SHP77 (cell line): ENCODE results near the gene PDIA5.

Source experiments
- DNase-seq, 2 experiments: peaks; one replicate each; lab custom pipeline; 2025; lab: John Stamatoyannopoulos, UW

The PDIA5 gene

GRCh38 chr3:123169492-123169929 is 102.7 kb downstream of the PDIA5 start:
- DNase-seq: no peak

GRCh38 chr3:123169930-123170329 is 103.1 kb downstream of the PDIA5 start:
- no peak for DNase-seq

DNA sequence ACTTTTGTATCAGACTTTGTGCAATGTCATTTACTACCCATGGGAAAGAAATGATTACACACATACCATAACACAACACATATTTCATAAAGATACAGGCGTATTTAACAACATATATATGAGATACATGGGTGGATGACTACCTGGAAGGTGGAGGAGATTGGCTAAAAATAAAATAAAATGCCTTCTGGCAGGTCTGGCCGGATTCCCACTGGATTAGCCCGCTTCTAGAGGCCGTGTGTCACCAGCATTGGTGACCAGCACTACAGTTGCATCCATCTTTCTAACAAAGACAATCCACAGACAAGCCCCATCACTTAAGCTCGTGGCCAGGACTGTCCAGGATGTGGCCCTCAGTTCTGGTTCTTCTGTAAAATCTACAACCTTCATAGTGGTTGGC is 114.0 kb downstream of the PDIA5 start:
- no peak for DNase-seq

- no peak for DNase-seq
Measured at GRCh38 chr3:123186695-123187094, 119.9 kb downstream of the PDIA5 start.

GRCh38 chr3:123188058-123188457 is 121.2 kb downstream of the PDIA5 start:
- DNase-seq: no peak

GRCh38 chr3:123193448-123194101 is 126.8 kb downstream of the PDIA5 start:
- DNase-seq: no peak

DNA sequence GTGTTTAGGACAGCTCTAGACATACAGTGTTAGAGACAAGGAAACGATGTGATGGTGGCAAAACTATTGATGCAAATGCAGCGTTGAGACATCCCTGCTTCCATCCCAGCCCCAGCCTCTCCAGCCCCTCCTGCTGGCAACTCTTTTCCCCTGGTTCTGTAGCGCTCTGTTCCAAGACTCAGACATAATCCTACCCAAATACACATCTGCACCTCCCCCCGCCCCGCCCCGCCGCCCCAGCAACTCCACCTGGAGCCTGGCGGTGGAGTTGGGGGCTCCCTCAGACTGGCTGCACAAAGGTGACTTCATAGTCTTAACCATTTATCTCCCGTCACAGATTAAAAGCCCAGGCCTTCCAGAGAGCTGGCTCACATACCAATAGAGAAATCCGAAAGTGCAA is 127.7 kb downstream of the PDIA5 start:
- no peak for DNase-seq

DNA sequence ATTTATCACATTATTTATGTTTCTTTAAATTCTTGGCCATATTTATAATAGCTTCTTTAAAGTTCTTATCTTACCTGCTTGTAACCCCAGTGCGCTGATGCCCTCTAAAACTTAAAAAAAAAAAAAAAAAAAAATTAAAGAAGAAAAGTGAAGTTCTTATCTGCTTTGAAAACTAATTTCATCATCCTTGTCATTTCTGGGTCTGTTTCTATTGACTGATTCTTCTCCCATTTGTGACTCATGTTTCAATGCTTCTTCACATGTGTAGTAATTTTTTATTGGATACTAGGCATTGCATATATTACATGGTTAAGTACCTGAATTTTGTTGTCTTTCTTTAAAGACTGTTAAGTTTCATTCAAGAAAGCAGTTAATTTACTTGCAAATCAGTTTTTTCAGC is 131.5 kb downstream of the PDIA5 start:
- no peak for DNase-seq

GRCh38 chr3:123201223-123201556 is 134.4 kb downstream of the PDIA5 start:
- no peak for DNase-seq

GRCh38 chr3:123201557-123202427 is 135.0 kb downstream of the PDIA5 start, which contains the start of gene SEC22A:
Gene SEC22A (plus strand): TSS chr3:123201943. CDS start chr3:123209218, 7,275 bp downstream.
- DNase-seq: peak; percentile 94 to 97

DNA sequence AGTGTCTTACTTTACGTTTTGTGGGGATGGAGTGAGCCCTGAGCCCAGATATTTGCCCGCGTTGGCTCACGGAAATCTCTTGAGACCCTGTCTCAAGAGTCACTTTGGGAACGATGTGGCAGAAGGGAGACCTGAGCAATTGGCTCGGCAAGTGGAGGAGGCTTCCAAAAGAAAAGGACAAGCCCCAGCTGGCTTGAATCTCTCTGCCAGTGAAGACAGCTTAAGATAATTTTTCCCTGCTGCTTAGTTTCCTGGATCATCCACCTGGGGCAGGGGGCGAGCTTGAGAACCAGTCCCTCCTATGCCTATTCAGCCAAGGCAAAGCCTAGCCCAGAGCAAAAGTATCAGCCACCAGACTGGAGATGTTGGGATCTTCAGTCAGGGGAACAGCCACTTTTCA is 135.6 kb downstream of the PDIA5 start:
- DNase-seq: no peak
